HepG2 (cell line): ENCODE measurements around the gene CARHSP1. TPM values are rescaled to one million over a fixed set of nuclear protein-coding genes. Genes with fewer than 3 reads are reported as not detected.
A peak's percentile ranks its signal among the peaks of the same experiment; 100 is the strongest.

ENCODE experiments used
- ATAC-seq: fragments of 200-7000 bp; cut with Tn5 transposase; 3 replicates; pipeline ENCODE4 v1.9.1; 2020; ENCODE audit warnings: mild to moderate bottlenecking, moderate library complexity
- BruUV-seq: library from RNA; stranded (reverse); fragments of 400-500 nt; replicated peaks from 2 replicates; lab custom pipeline; 2021; lab: Mats Ljungman, UMichigan
- CTCF ChIA-PET: fragments of 300-600 bp; formaldehyde crosslinking; extraction: SDS; loops from one replicate; lab custom pipeline; 2021; ENCODE audit warnings: low total read pairs, inconsistent platforms, low intra/inter-chr PET ratio; lab: Yijun Ruan, JAX
- POLR2A ChIA-PET: fragments of 350-600 bp; sonication (Branson Sonifier 250); formaldehyde crosslinking; loops from one replicate; lab custom pipeline; 2020; ENCODE audit warnings: antibody characterized with exemption, inconsistent platforms; lab: Yijun Ruan, JAX
- DNase-seq: peaks from one replicate; pipeline ENCODE4 v3.0.0-alpha.2; 2015; ENCODE audit warnings: low spot score
- FAIRE-seq: peaks from 3 replicates; lab custom pipeline; 2011; peaks lifted over from hg19 to GRCh38; lab: Jason Lieb, UNC
- H2AFZ ChIP-seq: one replicate; pipeline ENCODE4 v1.6.1; 2011; ENCODE audit warnings: low read length, inconsistent platforms
- H3K27ac ChIP-seq: fragments of 300-600 bp; 3 replicates; pipeline ENCODE4 v1.8.0; 2011; ENCODE audit warnings: mixed run types, mild to moderate bottlenecking, mixed read lengths, low read length, inconsistent platforms; ENCODE audit not compliant: insufficient read depth; ENCODE audit errors: extremely low read length
- H3K27me3 ChIP-seq, 2 experiments: fragments of 200-600 bp in 1 of 2; 2 replicates in 1 of 2; 3 replicates in 1 of 2; pipeline versions ENCODE4 v1.6.0 to v1.8.0; 2011; ENCODE audit warnings: low read length in 2 of 2, mild to moderate bottlenecking in 2 of 2, moderate library complexity in 2 of 2, inconsistent platforms in 1 of 2; ENCODE audit not compliant: insufficient read depth in 2 of 2, control insufficient read depth in 1 of 2
- H3K36me3 ChIP-seq, 2 experiments: fragments of 200-600 bp in 1 of 2; replicated peaks in 1 of 2; 2 replicates in 1 of 2; 3 replicates in 1 of 2; pipeline versions ENCODE4 v1.5.1 to v1.8.0; 2011; ENCODE audit warnings: low read length in 2 of 2, inconsistent platforms in 1 of 2; ENCODE audit not compliant: insufficient read depth in 2 of 2, control insufficient read depth in 1 of 2
- H3K4me1 ChIP-seq: 2 replicates; pipeline ENCODE4 v1.5.1; 2012; ENCODE audit warnings: low read length, inconsistent platforms; ENCODE audit not compliant: insufficient read depth
- H3K4me2 ChIP-seq: 2 replicates; pipeline ENCODE4 v1.6.0; 2011; ENCODE audit warnings: low read depth, low read length, inconsistent platforms
- H3K4me3 ChIP-seq, 3 experiments: fragments of 200-600 bp in 1 of 3; sonication (generic), shearing (Covaris generic) in 1 of 3; replicated peaks in 1 of 3; 2 replicates each; pipeline ENCODE4 v1.5.1; 2011 to 2016; ENCODE audit warnings: low read length in 3 of 3, inconsistent platforms in 2 of 3, low read depth in 2 of 3, mild to moderate bottlenecking in 2 of 3, control low read depth in 1 of 3, mixed read lengths in 1 of 3; ENCODE audit not compliant: insufficient read depth in 1 of 3
- H3K79me2 ChIP-seq: one replicate; pipeline ENCODE4 v1.6.1; 2011; ENCODE audit warnings: low read length, inconsistent platforms; ENCODE audit not compliant: insufficient read depth
- H3K9ac ChIP-seq: 2 replicates; pipeline ENCODE4 v1.6.0; 2011; ENCODE audit warnings: mild to moderate bottlenecking, low read depth, low read length, inconsistent platforms; ENCODE audit not compliant: insufficient read depth
- H3K9me3 ChIP-seq: 2 replicates; pipeline ENCODE4 v1.5.1; 2012; ENCODE audit warnings: mild to moderate bottlenecking, low read length
- H4K20me1 ChIP-seq: 2 replicates; pipeline ENCODE4 v1.6.0; 2011; ENCODE audit warnings: inconsistent platforms, mild to moderate bottlenecking, low read length, moderate library complexity; ENCODE audit not compliant: insufficient read depth
- CAMTA2 ChIP-seq: sonication (generic); formaldehyde crosslinking; IDR thresholded peaks from 2 replicates; pipeline ENCODE4 v1.4.0; 2020; ENCODE audit warnings: mild to moderate bottlenecking, missing genetic modification reagents, borderline replicate concordance
- ESRRA ChIP-seq: sonication (generic); formaldehyde crosslinking; IDR thresholded peaks from 2 replicates; pipeline ENCODE4 v1.5.1; 2020; ENCODE audit warnings: mild to moderate bottlenecking, low read depth, missing genetic modification reagents
- FOXC1 ChIP-seq: sonication (generic); formaldehyde crosslinking; IDR thresholded peaks from 2 replicates; pipeline ENCODE4 v1.8.0; 2022; ENCODE audit warnings: mild to moderate bottlenecking, missing genetic modification reagents, borderline replicate concordance
- MTA1 ChIP-seq: sonication (generic); formaldehyde crosslinking; IDR thresholded peaks from 2 replicates; pipeline ENCODE4 v1.4.0; 2020; ENCODE audit warnings: missing genetic modification reagents, mild to moderate bottlenecking, borderline replicate concordance
- NCOA5 ChIP-seq: sonication (generic); formaldehyde crosslinking; IDR thresholded peaks from 2 replicates; pipeline ENCODE4 v1.4.0; 2020; ENCODE audit warnings: missing genetic modification reagents
- NCOR1 ChIP-seq: fragments of 200-600 bp; sonication (generic); IDR thresholded peaks from 2 replicates; pipeline ENCODE4 v1.7.0; 2017; ENCODE audit warnings: antibody characterized with exemption, low read length, borderline replicate concordance
- NFE2 ChIP-seq: sonication (generic); formaldehyde crosslinking; IDR thresholded peaks from 2 replicates; pipeline ENCODE4 v1.4.0; 2020; ENCODE audit warnings: missing genetic modification reagents
- NR2C2 ChIP-seq: sonication (generic); formaldehyde crosslinking; IDR thresholded peaks from 2 replicates; pipeline ENCODE4 v1.4.0; 2020; ENCODE audit warnings: missing genetic modification reagents, mild to moderate bottlenecking, moderate library complexity, borderline replicate concordance
- POGZ ChIP-seq: sonication (generic); formaldehyde crosslinking; IDR thresholded peaks from 2 replicates; pipeline ENCODE4 v1.4.0; 2020; ENCODE audit warnings: mild to moderate bottlenecking, missing genetic modification reagents
- REPIN1 ChIP-seq: sonication (generic); formaldehyde crosslinking; IDR thresholded peaks from 2 replicates; pipeline ENCODE4 v1.8.0; 2022; ENCODE audit warnings: missing genetic modification reagents, low read depth, mild to moderate bottlenecking, borderline replicate concordance
- ZC3H4 ChIP-seq: sonication (generic); formaldehyde crosslinking; IDR thresholded peaks from 2 replicates; pipeline ENCODE4 v1.4.0; 2020; ENCODE audit warnings: missing genetic modification reagents, borderline replicate concordance
- ZNF329 ChIP-seq: sonication (generic); formaldehyde crosslinking; IDR thresholded peaks from 2 replicates; pipeline ENCODE4 v1.9.0; 2021; ENCODE audit warnings: low read depth, mild to moderate bottlenecking, missing genetic modification reagents
- ZNF782 ChIP-seq: sonication (generic); formaldehyde crosslinking; IDR thresholded peaks from 2 replicates; pipeline ENCODE4 v1.4.0; 2020; ENCODE audit warnings: missing genetic modification reagents, mild to moderate bottlenecking, borderline replicate concordance
- ZNF850 ChIP-seq: sonication (generic); formaldehyde crosslinking; conservative IDR thresholded peaks from 2 replicates; pipeline ENCODE4 v1.9.0; 2021; ENCODE audit warnings: mild to moderate bottlenecking, missing genetic modification reagents
- ZNF891 ChIP-seq: sonication (generic); formaldehyde crosslinking; IDR thresholded peaks from 2 replicates; pipeline ENCODE4 v1.5.0; 2020; ENCODE audit warnings: mild to moderate bottlenecking, missing genetic modification reagents
- WGBS: methylation state at CpG from one replicate; pipeline ENCODE4 v1.1.6; 2017; ENCODE audit warnings: low lambda C conversion rate; 5-methylcytosine and 5-hydroxymethylcytosine counted together
- in situ Hi-C: cut with HindIII; loops from 2 replicates; pipeline ENCODE4 v1.10.0; 2017; ENCODE audit warnings: low pct_unique_long_range_greater_than_20kb; ENCODE audit not compliant: extremely low pct_ligation_motif_present
- intact Hi-C: fragments of 100-400 bp; cut with micrococcal nuclease; formaldehyde crosslinking; loops from one replicate; pipeline ENCODE4 v1.10.0; 2022; ENCODE audit not compliant: unreplicated experiment
- polyA plus RNA-seq, 8 experiments: library from polyadenylated mRNA; depleted of rRNA in 3 of 8; stranded (reverse) in 7 of 8; unstranded in 1 of 8; fragments of >200 nt; fragmentation: Illumina TruSeq in 4 of 8; extraction: Trizol in 4 of 8; gene quantifications; 2 replicates each; pipeline versions ENCODE4 v1.2.1 to v1.2.3, GENCODE V29; 2011 to 2016; ENCODE audit warnings: low read depth in 4 of 8, missing spikeins in 1 of 8, mixed read lengths in 1 of 8; ENCODE audit not compliant: insufficient read depth in 1 of 8
- total RNA-seq, 5 experiments: library from RNA; depleted of rRNA; stranded (reverse); fragments of >200 nt; fragmentation: Illumina TruSeq; extraction: Trizol; gene quantifications; 2 replicates each; pipeline ENCODE4 v1.2.3, GENCODE V29; 2016; ENCODE audit warnings: low read depth in 1 of 5
- TF ChIP-seq, protein P1 (sequence below): sonication (generic); formaldehyde crosslinking; conservative IDR thresholded peaks from 2 replicates; pipeline ENCODE4 v1.8.0; 2022; ENCODE audit warnings: missing genetic modification reagents
- TF ChIP-seq, protein P2 (sequence below): sonication (generic); formaldehyde crosslinking; IDR thresholded peaks from 2 replicates; pipeline ENCODE4 v1.5.0; 2020; ENCODE audit warnings: mild to moderate bottlenecking, missing genetic modification reagents, borderline replicate concordance

The CARHSP1 gene
- total and polyA plus RNA-seq, 2 of the 13 experiments (the other 11 are each of a cell fraction or from before 2014, with no cell fraction given) = 173 to 345 TPM

DNA sequence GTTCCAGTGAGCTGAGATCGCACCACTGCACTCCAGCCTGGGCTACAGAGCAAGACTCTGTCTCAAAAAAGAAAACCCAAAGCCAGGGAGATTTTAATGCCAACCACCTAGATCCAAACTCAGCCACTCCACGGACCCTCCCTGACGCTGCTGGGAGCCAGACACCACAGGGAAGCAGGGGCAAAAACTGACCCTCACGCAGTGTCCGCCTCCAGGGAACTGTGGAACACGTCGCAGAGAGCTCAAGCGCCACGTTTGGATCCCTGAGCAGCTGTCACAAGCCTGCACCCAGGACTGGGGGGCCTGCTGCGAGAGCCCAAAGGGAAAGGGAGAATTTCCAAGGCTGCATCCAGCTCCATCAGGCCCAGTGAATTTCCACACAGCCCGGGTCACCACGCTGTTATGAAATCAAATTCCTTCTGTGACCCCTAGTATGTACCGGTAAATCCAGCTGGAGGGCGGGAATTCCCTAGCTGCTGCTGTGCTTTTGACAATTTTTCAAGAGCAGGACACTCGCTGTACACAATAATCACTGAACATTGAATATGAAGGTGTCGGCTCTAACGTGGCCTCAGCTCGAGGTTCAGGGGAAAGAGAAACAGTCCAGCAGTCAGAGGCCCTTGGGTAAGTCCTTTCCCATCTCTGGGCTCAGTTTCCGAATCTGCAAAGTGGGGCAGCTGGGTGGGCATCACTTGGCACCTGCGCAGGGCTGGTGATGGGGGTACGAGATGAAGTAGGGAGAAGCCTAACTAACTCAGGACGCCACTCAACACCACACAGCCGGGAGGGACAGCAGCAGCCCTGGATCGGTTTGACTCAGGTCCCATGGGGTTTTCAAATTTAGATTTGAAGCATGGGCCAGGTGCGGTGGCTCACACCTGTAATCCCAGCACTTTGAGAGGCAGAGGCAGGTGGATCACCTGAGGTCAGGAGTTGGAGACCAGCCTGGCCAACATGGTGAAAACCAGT is 8.6 kb downstream of the CARHSP1 start:
- POLR2A ChIA-PET = interaction anchor here (0.5 to 3.5 kb wide), 13 partner anchors 8 to 1502 kb away, joined by 3 to 46 read pairs (median 3); partner anchors contain the start of genes CARHSP1, PMM2 and TMEM186
- TF ChIP-seq NCOA5 (CRISPR knock-in tag) (peak; percentile 59; the same call in 1 of the 2 replicates), ZC3H4 (0 out of 2 replicates have a peak, but pooled peaks have one; percentile 77), FOXC1 (CRISPR knock-in tag) (peak; percentile 77; the same call in 1 of the 2 replicates), CAMTA2 (CRISPR knock-in tag) (no peak), NFE2 (no peak), POGZ (CRISPR knock-in tag) (peak; percentile 47; the same call in 1 of the 2 replicates), ZNF891 (CRISPR knock-in tag) (peak; percentile 80; the same call in 1 of the 2 replicates), ESRRA (CRISPR knock-in tag) (peak; percentile 54; the same call in 1 of the 2 replicates), REPIN1 (CRISPR knock-in tag) (peak; percentile 95), ZNF782 (peak; percentile 20; the same call in 1 of the 2 replicates), NR2C2 (peak; percentile 87), MTA1 (CRISPR knock-in tag) (peak; percentile 54; the same call in 1 of the 2 replicates), ZNF329 (CRISPR knock-in tag) (no peak), ZNF850 (CRISPR knock-in tag) (0 out of 2 replicates have a peak, but pooled peaks have one; percentile 51), NCOR1 (peak; percentile 59; the same call in 1 of the 2 replicates)
- TF ChIP-seq, protein P1, sequence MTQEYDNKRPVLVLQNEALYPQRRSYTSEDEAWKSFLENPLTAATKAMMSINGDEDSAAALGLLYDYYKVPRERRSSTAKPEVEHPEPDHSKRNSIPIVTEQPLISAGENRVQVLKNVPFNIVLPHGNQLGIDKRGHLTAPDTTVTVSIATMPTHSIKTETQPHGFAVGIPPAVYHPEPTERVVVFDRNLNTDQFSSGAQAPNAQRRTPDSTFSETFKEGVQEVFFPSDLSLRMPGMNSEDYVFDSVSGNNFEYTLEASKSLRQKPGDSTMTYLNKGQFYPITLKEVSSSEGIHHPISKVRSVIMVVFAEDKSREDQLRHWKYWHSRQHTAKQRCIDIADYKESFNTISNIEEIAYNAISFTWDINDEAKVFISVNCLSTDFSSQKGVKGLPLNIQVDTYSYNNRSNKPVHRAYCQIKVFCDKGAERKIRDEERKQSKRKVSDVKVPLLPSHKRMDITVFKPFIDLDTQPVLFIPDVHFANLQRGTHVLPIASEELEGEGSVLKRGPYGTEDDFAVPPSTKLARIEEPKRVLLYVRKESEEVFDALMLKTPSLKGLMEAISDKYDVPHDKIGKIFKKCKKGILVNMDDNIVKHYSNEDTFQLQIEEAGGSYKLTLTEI = no peak
- TF ChIP-seq, protein P2, sequence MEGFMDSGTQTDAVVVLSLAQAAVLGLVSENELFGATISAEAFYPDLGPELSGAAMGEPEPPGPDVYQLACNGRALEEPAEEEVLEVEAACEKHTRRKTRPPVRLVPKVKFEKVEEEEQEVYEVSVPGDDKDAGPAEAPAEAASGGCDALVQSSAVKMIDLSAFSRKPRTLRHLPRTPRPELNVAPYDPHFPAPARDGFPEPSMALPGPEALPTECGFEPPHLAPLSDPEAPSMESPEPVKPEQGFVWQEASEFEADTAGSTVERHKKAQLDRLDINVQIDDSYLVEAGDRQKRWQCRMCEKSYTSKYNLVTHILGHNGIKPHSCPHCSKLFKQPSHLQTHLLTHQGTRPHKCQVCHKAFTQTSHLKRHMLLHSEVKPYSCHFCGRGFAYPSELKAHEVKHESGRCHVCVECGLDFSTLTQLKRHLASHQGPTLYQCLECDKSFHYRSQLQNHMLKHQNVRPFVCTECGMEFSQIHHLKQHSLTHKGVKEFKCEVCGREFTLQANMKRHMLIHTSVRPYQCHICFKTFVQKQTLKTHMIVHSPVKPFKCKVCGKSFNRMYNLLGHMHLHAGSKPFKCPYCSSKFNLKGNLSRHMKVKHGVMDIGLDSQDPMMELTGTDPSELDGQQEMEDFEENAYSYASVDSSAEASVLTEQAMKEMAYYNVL (CRISPR knock-in tag) = peak; percentile 74; the same call in 1 of the 2 replicates

More for the DNA sequence above, 8.6 kb downstream of the CARHSP1 start:
- intact Hi-C loops (loop anchor here (5.0 kb wide), 1 partner anchor 183 kb away; no protein-coding TSS in a partner anchor), in situ Hi-C loops (no loop called here)
- Histone ChIP-seq H3K79me2 (peaks cover 66% of the 10 kb centered on the region), H3K27me3 (no peaks in the 10 kb centered on the region), H2AFZ (no peak overlapping the region), H3K27ac (peak overlapping the region; percentile 68), H4K20me1 (peaks cover 39% of the 10 kb centered on the region; the same call in 1 of the 2 replicates), H3K36me3 (peaks cover 29 to 36% of the 10 kb centered on the region in 2 experiments), H3K4me1 (peaks cover 63% of the 10 kb centered on the region), H3K9me3 (no peaks in the 10 kb centered on the region), H3K4me2 (peak overlapping the region; percentile 61), H3K9ac (0 out of 2 replicates have a peak overlapping the region, but pooled peaks have one; percentile 24), H3K4me3 (peak overlapping the region in 1 of 3 experiments; percentile 41; a peak in 2 of 6 replicates)
- FAIRE-seq (peak; percentile 88), ATAC-seq (peak; percentile 2), DNase-seq (peak; percentile 96)
- WGBS = 38% methylated on average over 22 of the region's 25 CpGs
- CTCF ChIA-PET = no interaction called here
- no TSS peak for BruUV-seq
